Thyroid gland (tissue), 4 donors: ENCODE results near the gene DNAJC25.

ENCODE experiments used
- CTCF ChIP-seq, 6 experiments: fragments of 200-600 bp in 3 of 6; fragments of 450-650 bp in 3 of 6; sonication (generic) in 3 of 6; IDR thresholded peaks; one replicate each; pipeline ENCODE4 v1.5.1; 2016 to 2019; ENCODE audit warnings: antibody characterized with exemption in 6 of 6, mild to moderate bottlenecking in 2 of 6, inconsistent platforms in 1 of 6, moderate library complexity in 1 of 6
- POLR2A ChIP-seq, 2 donors: fragments of 450-650 bp; IDR thresholded peaks; one replicate each; pipeline ENCODE4 v1.6.1; 2017; ENCODE audit warnings: antibody characterized with exemption in 2 of 2, mild to moderate bottlenecking in 2 of 2, moderate library complexity in 1 of 2

DNA sequence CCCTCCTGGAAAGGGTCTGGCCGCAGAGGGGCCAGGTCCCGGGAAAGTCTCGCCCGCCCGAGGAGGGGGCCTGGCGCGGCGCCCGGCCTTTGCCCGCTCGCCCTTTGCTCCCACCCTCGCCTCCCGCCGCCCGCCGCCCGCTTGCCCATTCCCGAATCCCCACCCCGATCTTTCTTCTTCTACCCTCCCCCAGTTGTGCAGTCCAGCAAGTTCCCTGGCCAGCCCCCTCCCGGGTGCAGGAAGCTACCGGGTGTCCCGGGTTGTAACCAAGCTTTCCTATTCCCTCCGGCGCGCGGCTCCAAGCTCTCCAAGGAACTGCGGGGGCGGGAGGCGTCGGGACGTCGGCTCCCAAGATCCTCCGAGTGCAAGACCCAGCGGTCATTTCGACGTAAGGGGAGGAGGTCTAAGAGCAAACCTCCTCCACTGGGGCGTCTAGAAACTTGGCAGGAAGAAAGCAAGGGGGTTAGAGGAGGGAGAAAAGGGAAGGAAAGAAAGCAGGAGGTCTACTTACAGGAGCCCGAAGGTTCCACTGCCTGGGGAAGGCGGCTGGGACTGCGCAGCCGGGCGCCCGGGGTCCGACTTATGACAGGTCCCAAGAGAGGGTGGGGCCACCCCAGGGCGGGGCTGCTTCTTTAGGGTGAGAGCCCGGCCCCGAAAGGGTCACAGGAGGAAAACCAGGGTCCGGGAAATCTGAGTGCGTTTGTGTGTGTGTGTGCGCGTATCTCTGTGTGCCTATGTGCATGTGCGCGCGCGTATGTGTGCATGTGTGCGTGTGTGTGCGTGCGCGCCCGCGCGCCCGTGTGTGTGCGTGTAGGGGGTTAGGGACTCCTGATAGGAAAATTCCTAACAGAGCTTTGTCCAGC, 31.8 kb upstream of the DNAJC25 start, which contains the start of gene PTGR1:
- no peak for TF ChIP-seq CTCF (IDR thresholded peaks at IDR 0.05)
- peak in 1 of 2 donors; percentile 68 for TF ChIP-seq POLR2A (IDR thresholded peaks at IDR 0.05)
